RWPE1 (cell line): Measurements from ENCODE around the gene TRAPPC1.
A peak's percentile ranks its signal among the peaks of the same experiment; 100 is the strongest.

Experiments used
- CTCF ChIA-PET: fragments of 350-600 bp; sonication (Branson Sonifier 250); formaldehyde crosslinking; extraction: SDS; loops from one replicate; lab custom pipeline; 2021; lab: Yijun Ruan, JAX
- POLR2A ChIA-PET: fragments of 400-600 bp; formaldehyde crosslinking; extraction: SDS; loops from one replicate; lab custom pipeline; 2020; ENCODE audit warnings: antibody characterized with exemption; ENCODE audit not compliant: low non-redundant PET; lab: Yijun Ruan, JAX
- DNase-seq: peaks from one replicate; pipeline ENCODE4 v3.0.0; 2012; ENCODE audit warnings: low spot score
- H3K27ac ChIP-seq: fragments of 450-650 bp; 2 replicates; pipeline ENCODE4 v1.5.1; 2017
- TF ChIP-seq, protein P1 (sequence below): fragments of 450-650 bp; conservative IDR thresholded peaks from 2 replicates; pipeline ENCODE4 v1.5.1; 2017; ENCODE audit warnings: low read depth, mild to moderate bottlenecking

Gene TRAPPC1

DNA sequence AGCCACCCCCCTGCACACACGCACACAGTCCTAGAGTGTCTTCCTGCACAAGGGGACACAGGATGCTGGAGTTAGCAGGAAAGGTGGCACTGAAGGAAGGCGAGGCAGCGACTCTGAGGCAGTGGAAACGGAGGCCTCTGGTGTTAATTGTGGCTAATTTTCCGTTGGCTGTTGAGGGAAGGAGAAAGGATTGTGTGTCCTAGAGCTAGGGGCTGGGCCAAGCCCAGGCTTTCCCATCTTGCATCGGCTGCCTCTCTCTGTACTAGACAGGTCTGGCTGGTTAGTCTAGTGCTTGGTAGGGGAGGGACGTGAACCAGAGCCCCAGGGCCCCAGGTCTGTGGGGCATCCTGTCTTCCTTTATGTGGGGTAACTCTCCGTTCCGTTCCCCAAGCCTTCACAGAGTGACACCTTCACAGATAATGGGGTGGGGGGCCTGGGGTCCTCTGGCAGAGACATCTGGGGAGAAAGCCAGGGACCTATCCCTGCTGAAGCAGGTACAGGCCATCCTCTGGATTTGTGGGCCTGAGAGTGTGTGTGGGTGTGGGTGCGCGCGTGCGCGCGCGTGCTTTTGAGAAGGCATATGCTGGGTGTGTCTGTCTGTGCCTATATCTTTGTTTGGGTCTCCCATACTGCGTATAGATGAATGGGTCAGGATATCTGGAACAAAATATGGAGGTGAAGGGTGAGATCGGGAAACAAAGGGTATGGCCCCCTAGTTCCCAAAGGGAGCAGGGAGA is 43.4 kb downstream of the TRAPPC1 start, which contains the start of gene CHD3:
Gene CHD3 (plus strand): TSS at position 606 of the 737 bp plus-strand sequence. CDS start 212 bp downstream, outside the sequence.
- CTCF ChIA-PET: interaction anchor here (0.6 to 1.2 kb wide), 4 partner anchors 22 to 158 kb away, joined by 3 to 4 read pairs (median 4); no protein-coding TSS in a partner anchor
- H3K27ac ChIP-seq: peak within 1 kb of the TSS; percentile 98
- TF ChIP-seq, protein P1, sequence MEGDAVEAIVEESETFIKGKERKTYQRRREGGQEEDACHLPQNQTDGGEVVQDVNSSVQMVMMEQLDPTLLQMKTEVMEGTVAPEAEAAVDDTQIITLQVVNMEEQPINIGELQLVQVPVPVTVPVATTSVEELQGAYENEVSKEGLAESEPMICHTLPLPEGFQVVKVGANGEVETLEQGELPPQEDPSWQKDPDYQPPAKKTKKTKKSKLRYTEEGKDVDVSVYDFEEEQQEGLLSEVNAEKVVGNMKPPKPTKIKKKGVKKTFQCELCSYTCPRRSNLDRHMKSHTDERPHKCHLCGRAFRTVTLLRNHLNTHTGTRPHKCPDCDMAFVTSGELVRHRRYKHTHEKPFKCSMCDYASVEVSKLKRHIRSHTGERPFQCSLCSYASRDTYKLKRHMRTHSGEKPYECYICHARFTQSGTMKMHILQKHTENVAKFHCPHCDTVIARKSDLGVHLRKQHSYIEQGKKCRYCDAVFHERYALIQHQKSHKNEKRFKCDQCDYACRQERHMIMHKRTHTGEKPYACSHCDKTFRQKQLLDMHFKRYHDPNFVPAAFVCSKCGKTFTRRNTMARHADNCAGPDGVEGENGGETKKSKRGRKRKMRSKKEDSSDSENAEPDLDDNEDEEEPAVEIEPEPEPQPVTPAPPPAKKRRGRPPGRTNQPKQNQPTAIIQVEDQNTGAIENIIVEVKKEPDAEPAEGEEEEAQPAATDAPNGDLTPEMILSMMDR: no peak
- no peak for DNase-seq
- POLR2A ChIA-PET: interaction anchor here (0.7 kb wide), 1 partner anchor 55 kb away, joined by 3 read pairs; no protein-coding TSS in a partner anchor

DNA sequence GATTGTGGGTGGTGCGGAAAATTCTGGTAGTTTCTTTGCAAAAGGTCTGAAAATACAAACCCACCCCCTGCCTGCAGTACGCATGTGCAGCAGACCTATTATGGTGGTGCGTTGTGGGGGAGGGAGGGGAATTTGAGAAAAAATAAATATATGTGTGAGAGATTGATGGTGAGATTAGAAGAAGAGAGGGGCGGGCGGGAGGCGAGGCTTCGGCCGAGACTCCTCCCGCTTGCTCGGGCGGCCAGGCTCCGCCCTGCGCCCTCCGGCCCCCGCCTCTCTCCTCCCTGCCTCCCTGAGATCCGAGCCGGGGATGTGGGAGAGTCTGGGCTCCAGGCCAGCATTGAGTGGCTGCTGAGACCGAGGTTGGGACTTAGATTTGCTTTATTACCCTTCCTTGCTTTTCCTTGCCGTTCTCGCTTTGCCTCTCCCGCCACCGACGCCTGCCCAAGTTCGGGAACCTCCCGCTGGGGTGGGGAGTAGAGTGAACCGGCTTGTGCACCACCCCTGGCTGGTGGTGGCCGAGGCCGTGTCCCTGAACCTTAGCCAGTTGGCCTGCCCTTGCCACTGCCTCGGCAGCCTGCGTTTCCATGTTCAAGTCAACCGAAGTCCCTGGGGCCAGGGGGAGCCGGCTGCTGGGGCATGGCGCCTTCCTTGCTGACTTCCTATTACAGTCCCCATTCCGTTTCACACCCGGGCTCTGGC is 44.1 kb downstream of the TRAPPC1 start:
- peak overlapping the region; percentile 98 for H3K27ac ChIP-seq
- ChIA-PET POLR2A (interaction anchor here (0.7 kb wide), 1 partner anchor 56 kb away, joined by 3 read pairs; no protein-coding TSS in a partner anchor), CTCF (no interaction called here)
- DNase-seq: peak; percentile 97
- TF ChIP-seq, protein P1: no peak

DNA sequence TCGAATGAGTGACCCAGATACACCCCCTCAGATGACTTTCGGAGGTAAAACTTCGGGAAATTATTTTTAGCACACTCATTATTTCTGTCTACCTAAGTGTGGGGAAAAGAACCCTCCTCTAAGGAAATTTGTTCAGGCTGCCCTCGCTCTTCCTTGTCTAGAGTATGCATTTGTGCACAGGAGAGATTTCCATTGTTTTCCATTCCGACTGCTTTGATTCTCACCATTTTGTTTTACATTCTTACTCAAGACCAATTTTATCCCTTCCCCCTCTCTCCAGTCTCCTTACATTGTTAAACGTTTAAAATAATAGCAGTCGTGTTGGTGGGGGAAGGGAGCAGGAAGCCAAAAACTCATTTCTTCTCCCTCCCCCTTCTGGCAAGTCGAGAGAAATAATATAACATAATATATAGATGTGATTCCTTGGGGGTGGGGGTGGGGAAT is 44.7 kb downstream of the TRAPPC1 start:
- peak overlapping the region; percentile 98 for H3K27ac ChIP-seq
- DNase-seq: no peak
- POLR2A ChIA-PET: no interaction called here
- CTCF ChIA-PET: interaction anchor here (0.6 kb wide), 1 partner anchor 11 kb away, joined by 3 read pairs; no protein-coding TSS in a partner anchor
- TF ChIP-seq, protein P1: no peak

DNA sequence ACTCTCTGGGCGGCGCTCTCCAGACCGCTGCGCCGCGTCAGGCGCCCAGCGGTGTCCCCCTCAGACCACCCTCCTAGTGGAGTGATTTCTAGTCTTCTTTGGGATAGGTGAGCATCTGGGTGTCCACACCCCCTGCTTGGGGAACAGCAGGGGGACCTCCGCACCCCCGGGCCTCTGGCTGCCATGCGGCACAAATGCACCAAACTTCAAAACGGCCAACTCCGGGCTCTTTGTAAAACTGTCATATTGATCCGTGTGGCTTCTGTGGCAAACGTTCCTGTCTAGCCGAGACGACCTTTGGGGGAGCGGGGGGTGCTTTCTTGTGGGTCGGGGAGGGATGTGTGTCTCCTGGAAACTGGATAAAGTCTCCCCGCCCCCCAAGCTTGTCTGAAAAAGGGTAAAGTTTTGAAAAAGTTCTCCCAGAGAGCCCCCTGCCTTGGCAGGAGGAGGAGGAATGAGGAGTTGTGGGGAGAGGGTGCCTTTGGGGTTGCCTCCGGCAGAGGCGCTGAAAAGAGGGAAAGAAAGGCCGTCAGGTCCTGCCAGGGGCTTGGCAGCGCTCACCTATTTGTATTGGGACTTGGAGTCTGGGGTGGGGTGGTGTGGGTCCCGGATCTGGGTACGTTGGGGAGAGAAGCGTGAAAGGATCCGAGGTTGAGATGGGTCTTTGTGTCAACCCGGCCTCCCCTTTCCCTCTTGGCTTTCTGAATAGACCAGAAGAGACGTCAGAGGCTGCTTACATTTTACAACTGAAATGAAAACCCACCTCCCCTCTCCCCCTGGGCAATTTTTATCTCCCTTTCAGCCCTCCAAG is 45.3 kb downstream of the TRAPPC1 start:
- TF ChIP-seq, protein P1: no peak
- ChIA-PET CTCF (interaction anchor here (0.6 to 0.7 kb wide), 2 partner anchors 12 to 155 kb away, joined by 3 read pairs; no protein-coding TSS in a partner anchor), POLR2A (no interaction called here)
- DNase-seq: no peak
- H3K27ac ChIP-seq: peak overlapping the region; percentile 98

DNA sequence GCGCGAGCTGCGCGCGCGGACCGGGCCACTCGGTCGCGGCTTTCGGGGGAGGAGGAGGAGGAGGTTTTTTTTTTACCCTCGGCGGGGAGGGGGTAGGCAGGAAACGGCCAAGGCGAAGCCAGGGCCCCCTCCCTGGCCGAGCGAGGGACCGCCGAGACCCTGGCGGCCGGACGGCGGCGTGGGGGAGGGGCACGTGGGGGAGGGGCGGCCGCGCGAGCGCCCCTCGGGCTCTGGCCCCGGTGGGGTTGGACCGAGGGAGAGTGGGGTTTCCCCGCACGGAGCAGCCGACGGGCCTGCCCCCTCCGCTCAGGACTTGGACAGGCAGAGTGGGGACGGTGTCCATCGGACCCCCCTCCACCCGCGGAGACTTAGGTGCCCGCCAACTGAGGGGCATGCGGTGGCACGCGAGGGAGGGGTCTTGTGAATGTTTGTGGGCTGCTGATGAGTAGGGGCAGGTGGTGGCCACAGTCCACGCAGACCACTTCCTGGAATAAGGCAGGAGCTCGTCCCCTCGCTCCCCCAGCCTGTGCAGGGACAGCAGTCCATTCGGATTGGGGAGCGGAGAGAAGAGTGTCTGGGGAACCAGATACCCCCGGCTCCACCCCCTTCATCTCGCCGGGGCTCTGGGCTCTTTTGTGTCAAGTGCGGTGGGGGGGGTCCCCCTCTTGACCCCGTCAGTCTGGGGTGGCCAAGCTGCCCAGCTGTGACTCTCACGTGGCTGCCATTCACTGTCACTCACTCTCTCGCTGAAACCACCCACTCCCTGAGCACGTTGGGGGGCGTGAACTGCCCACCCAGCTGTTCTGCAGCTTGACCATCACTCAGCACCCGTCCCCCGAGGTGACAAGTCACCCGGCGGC is 46.1 kb downstream of the TRAPPC1 start:
- DNase-seq: no peak
- peak overlapping the region; percentile 98 for H3K27ac ChIP-seq
- ChIA-PET CTCF (interaction anchor here (0.7 kb wide), 1 partner anchor 156 kb away, joined by 3 read pairs; no protein-coding TSS in a partner anchor), POLR2A (no interaction called here)
- TF ChIP-seq, protein P1: no peak
